Epithelial cell of esophagus (primary cell): Measurements from ENCODE around the gene NHERF2.

Experiments
- DNase-seq: peaks from one replicate; pipeline ENCODE4 v3.0.0; 2010; ENCODE audit warnings: low read depth
- H3K4me3 ChIP-seq: 2 replicates; pipeline ENCODE4 v1.5.1; 2011; ENCODE audit warnings: mild to moderate bottlenecking, low read length, control low read depth
- CTCF ChIP-seq: IDR thresholded peaks from 2 replicates; pipeline ENCODE4 v1.5.1; 2011; ENCODE audit warnings: low read depth, mild to moderate bottlenecking, low read length, control low read depth, inconsistent platforms; ENCODE audit not compliant: insufficient read depth; ENCODE audit errors: missing control alignments

NHERF2 gene

GRCh38 chr16:2066139-2066538, 39.4 kb downstream of the NHERF2 start:
- no peak for DNase-seq
- H3K4me3 ChIP-seq: no peak overlapping the region
- TF ChIP-seq CTCF: no peak

- no peak for TF ChIP-seq CTCF
These were observed 44.1 kb downstream of the NHERF2 start for GRCh38 chr16:2070576-2071453.

GRCh38 chr16:2071454-2072202, 44.9 kb downstream of the NHERF2 start:
- no peak overlapping the region for H3K4me3 ChIP-seq
- TF ChIP-seq CTCF: no peak
- DNase-seq: peak; percentile 87

More at GRCh38 chr16:2070576-2071453, 44.1 kb downstream of the NHERF2 start:
- no peak overlapping the region for H3K4me3 ChIP-seq
- no peak for DNase-seq

- no peak for DNase-seq
- H3K4me3 ChIP-seq: no peak overlapping the region
These were observed 46.2 kb downstream of the NHERF2 start for GRCh38 chr16:2072926-2073325.

GRCh38 chr16:2074071-2074470, 47.4 kb downstream of the NHERF2 start:
- no peak overlapping the region for H3K4me3 ChIP-seq
- no peak for DNase-seq
- no peak for TF ChIP-seq CTCF

More at GRCh38 chr16:2072926-2073325, 46.2 kb downstream of the NHERF2 start:
- TF ChIP-seq CTCF: no peak

- no peak for DNase-seq
- no peak for TF ChIP-seq CTCF
- no peak overlapping the region for H3K4me3 ChIP-seq
These were observed 48.9 kb downstream of the NHERF2 start for GRCh38 chr16:2075631-2076030.
